Measurements from ENCODE around the gene C2orf78. TPM values are rescaled to one million over a fixed set of nuclear protein-coding genes. Genes with fewer than 3 reads are reported as not detected.
A peak's percentile ranks its signal among the peaks of the same experiment; 100 is the strongest.

The C2orf78 gene
- polyA plus RNA-seq, 4 donors = not detected

DNA sequence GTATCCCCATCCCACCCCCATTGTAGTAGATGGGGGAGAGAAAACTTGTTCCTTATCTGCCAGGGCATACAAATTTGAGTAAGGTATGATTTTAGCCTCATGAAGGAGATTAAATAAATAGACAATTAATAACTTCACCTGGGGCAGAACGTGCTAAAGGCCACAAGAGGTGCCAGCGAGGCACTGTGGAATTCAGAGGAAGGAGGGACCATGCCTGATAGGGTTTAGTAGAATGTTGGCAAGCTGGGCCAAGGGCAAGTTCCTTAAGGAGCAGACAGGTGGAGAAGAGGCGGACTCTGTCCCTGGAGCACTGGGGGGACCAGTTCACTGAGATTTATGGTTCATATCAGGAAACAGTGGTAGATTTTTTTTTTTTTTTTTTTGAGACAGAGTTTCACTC is 67.3 kb downstream of the C2orf78 start:
- no peak overlapping the region for H3K4me3 ChIP-seq (ENCODE audit: low read depth in 1 of 3, low read length in 3 of 3)
- 19 to 58% (median 29%) methylated on average over 3 of the region's 3 CpGs for WGBS, 3 donors
- FAIRE-seq = no peak
- H3K9me3 ChIP-seq (ENCODE audit: control insufficient read depth in 2 of 2, insufficient read depth in 1 of 2, low read depth in 1 of 2, low read length in 1 of 2) = no peaks in the 10 kb centered on the region
- peaks cover 0 to 5% (median 0%) of the 10 kb centered on the region in 3 donors for H3K4me1 ChIP-seq (ENCODE audit: control insufficient read depth in 3 of 3, insufficient read depth in 2 of 3, low read depth in 1 of 3, low read length in 2 of 3)
- peak; percentile 84 to 95 for DNase-seq
- H3K27ac ChIP-seq (ENCODE audit: low read depth in 1 of 3, low read length in 2 of 3) = peak overlapping the region in 1 of 3 donors; percentile 44
- H3K36me3 ChIP-seq (ENCODE audit: control insufficient read depth in 3 of 3, insufficient read depth in 2 of 3, low read depth in 1 of 3, low read length in 3 of 3) = peaks cover 32 to 47% (median 41%) of the 10 kb centered on the region in 3 donors
- no peaks in the 10 kb centered on the region for H3K27me3 ChIP-seq (ENCODE audit: control insufficient read depth in 3 of 3, insufficient read depth in 3 of 3, low read length in 3 of 3)

DNA sequence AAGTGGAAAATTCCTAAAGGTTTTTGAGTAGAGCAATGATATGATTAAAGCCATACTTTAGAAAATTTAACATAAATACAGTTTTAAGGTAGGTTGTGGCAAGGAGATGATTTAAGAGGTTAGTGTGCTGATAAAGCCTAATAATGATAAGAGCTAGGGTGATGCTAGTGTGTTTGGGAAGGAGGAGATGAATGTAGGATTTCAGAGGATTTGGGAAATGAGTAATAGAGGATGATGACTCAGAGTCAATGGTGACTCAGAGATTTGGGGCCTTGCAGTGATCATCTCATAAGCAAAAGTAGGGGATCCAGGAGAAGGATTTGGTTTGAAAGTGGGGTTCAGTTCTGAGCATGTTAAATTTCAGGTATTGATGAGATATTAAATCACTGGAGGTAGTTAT is 68.0 kb downstream of the C2orf78 start:
- no peaks in the 10 kb centered on the region for H3K9me3 ChIP-seq (ENCODE audit: control insufficient read depth in 2 of 2, insufficient read depth in 1 of 2, low read depth in 1 of 2, low read length in 1 of 2)
- DNase-seq (no peak), FAIRE-seq (no peak)
- H3K27ac ChIP-seq (ENCODE audit: low read depth in 1 of 3, low read length in 2 of 3) = no peak overlapping the region
- H3K4me1 ChIP-seq (ENCODE audit: control insufficient read depth in 3 of 3, insufficient read depth in 2 of 3, low read depth in 1 of 3, low read length in 2 of 3) = peaks cover 0 to 5% (median 0%) of the 10 kb centered on the region in 3 donors
- no peaks in the 10 kb centered on the region for H3K27me3 ChIP-seq (ENCODE audit: control insufficient read depth in 3 of 3, insufficient read depth in 3 of 3, low read length in 3 of 3)
- no peak overlapping the region for H3K4me3 ChIP-seq (ENCODE audit: low read depth in 1 of 3, low read length in 3 of 3)
- peaks cover 35 to 43% (median 42%) of the 10 kb centered on the region in 3 donors for H3K36me3 ChIP-seq (ENCODE audit: control insufficient read depth in 3 of 3, insufficient read depth in 2 of 3, low read depth in 1 of 3, low read length in 3 of 3)

DNA sequence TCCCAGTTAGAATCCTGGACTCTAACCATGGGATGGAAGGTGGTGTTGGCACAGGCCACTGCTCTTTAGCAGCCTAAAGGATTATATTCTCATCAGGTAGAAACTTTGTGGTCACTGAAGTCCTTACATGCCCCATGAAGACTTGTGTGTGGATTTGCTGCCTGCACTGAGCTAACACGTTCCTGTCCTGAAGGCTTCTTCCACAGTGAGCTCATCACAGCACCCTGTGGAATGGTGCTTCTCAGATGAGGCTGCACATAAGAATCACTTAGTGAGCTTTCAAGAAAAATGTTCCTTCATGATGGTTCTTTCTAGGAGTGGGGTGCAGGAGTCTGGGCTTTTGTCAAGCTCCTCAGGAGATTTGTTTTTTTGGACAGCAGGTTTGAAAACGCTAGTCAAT is 71.5 kb downstream of the C2orf78 start:
- FAIRE-seq = no peak
- H3K36me3 ChIP-seq (ENCODE audit: control insufficient read depth in 3 of 3, insufficient read depth in 2 of 3, low read depth in 1 of 3, low read length in 3 of 3) = peaks cover 22 to 37% (median 31%) of the 10 kb centered on the region in 3 donors
- WGBS, 3 donors = 87 to 95% (median 92%) methylated on average over 2 of the region's 2 CpGs

DNA sequence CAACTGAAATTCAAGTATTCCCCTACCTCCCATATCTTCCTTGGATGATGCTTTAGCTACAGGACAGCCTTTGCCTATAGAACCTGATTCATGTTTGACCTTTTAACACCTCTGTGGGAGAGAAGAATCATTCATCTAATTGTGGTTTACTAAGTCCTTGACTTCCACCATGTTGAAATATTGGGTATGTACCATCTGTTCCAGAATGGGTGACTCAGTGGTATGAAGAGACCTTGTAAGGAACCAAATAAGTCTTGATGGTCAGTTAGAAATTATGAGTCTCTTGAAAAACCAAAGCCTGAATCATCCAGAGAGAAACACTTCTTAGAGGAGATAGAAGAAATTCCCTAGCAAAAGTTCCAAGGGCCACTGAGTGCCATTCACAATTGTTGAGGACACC is 72.2 kb downstream of the C2orf78 start:
- H3K27ac ChIP-seq (ENCODE audit: low read depth in 1 of 3, low read length in 2 of 3) = no peak overlapping the region
- H3K4me3 ChIP-seq (ENCODE audit: low read depth in 1 of 3, low read length in 3 of 3) = no peak overlapping the region
- DNase-seq (no peak), FAIRE-seq (no peak)
- peaks cover 20 to 36% (median 36%) of the 10 kb centered on the region in 3 donors for H3K36me3 ChIP-seq (ENCODE audit: control insufficient read depth in 3 of 3, insufficient read depth in 2 of 3, low read depth in 1 of 3, low read length in 3 of 3)
- H3K4me1 ChIP-seq (ENCODE audit: control insufficient read depth in 3 of 3, insufficient read depth in 2 of 3, low read depth in 1 of 3, low read length in 2 of 3) = peaks cover 0 to 1% (median 0%) of the 10 kb centered on the region in 3 donors
- no peaks in the 10 kb centered on the region for H3K27me3 ChIP-seq (ENCODE audit: control insufficient read depth in 3 of 3, insufficient read depth in 3 of 3, low read length in 3 of 3)
- no peaks in the 10 kb centered on the region for H3K9me3 ChIP-seq (ENCODE audit: control insufficient read depth in 2 of 2, insufficient read depth in 1 of 2, low read depth in 1 of 2, low read length in 1 of 2)

More for the DNA sequence above, 71.5 kb downstream of the C2orf78 start:
- no peak for DNase-seq
- Histone ChIP-seq H3K4me1 (ENCODE audit: control insufficient read depth in 3 of 3, insufficient read depth in 2 of 3, low read depth in 1 of 3, low read length in 2 of 3) (peaks cover 0 to 5% (median 0%) of the 10 kb centered on the region in 3 donors), H3K27ac (ENCODE audit: low read depth in 1 of 3, low read length in 2 of 3) (no peak overlapping the region), H3K27me3 (ENCODE audit: control insufficient read depth in 3 of 3, insufficient read depth in 3 of 3, low read length in 3 of 3) (no peaks in the 10 kb centered on the region), H3K9me3 (ENCODE audit: control insufficient read depth in 2 of 2, insufficient read depth in 1 of 2, low read depth in 1 of 2, low read length in 1 of 2) (no peaks in the 10 kb centered on the region), H3K4me3 (ENCODE audit: low read depth in 1 of 3, low read length in 3 of 3) (no peak overlapping the region)

DNA sequence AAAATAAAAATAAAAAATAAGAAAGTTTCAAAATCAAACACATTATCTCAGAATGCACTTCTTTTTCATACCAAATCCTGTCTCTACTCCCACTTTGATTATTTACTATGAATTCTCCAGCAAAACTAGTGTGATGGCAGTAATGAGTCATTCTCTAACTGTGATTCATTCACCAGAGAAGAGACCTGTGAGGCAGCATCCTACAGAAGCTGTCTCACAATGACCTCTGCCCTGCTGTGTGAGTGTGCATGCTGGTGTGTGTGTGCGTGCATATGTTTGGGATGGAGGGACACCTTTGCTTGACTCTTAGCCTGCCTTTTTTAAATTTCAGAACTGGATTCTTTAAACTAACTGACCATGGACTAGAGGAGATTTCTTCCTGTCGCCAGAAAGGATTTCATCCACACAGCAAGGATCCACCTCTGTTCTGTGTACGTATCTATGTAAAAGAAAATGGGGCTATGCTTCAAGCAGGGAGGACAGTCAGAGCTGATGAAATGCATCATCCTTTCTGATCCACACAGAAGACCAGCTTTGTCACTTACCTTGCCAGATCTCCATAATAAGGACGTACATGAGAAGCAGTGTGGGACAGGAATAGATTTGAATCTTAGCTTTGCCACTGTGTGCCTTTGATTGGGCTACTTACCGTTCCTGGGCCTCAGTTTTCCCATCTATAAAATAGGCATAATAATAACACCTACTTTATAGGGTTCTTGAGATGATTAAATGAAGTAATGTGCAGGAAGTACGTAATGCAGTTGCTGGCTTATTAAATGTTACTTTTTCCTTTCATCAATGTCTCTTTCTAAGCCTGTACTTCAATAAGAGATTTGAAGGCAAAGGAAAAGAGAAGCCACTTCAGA is 76.0 kb downstream of the C2orf78 start:
- FAIRE-seq (no peak), DNase-seq (no peak)
- 85 to 91% (median 90%) methylated on average over 6 of the region's 6 CpGs for WGBS, 3 donors

DNA sequence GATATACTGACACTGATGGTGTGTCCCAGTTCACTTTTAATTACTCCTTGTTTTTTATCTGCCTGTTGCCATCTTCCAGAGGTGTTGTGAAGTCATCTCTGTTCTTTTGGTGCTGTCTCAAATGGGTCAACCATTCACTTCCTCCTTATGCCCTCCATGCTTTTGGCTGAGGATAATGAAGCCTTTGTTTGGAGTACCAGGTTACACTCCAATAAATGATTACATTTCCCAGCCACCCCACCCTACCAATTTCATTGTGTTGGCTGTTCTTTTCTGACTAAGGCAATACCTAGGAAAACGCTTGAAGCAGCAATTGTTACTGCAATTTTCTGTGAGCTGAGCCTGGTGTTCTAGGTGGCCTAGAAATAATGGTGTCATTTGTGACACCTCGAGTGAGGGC is 79.0 kb downstream of the C2orf78 start:
- H3K27ac ChIP-seq (ENCODE audit: low read depth in 1 of 3, low read length in 2 of 3) = no peak overlapping the region
- H3K4me1 ChIP-seq (ENCODE audit: control insufficient read depth in 3 of 3, insufficient read depth in 2 of 3, low read depth in 1 of 3, low read length in 2 of 3) = no peaks in the 10 kb centered on the region
- FAIRE-seq (no peak), DNase-seq (no peak)
- H3K27me3 ChIP-seq (ENCODE audit: control insufficient read depth in 3 of 3, insufficient read depth in 3 of 3, low read length in 3 of 3) = no peaks in the 10 kb centered on the region
- H3K4me3 ChIP-seq (ENCODE audit: low read depth in 1 of 3, low read length in 3 of 3) = no peak overlapping the region
- peaks cover 9 to 30% (median 26%) of the 10 kb centered on the region in 3 donors for H3K36me3 ChIP-seq (ENCODE audit: control insufficient read depth in 3 of 3, insufficient read depth in 2 of 3, low read depth in 1 of 3, low read length in 3 of 3)
- WGBS, 3 donors = 12 to 70% (median 49%) methylated on average over 2 of the region's 2 CpGs
- H3K9me3 ChIP-seq (ENCODE audit: control insufficient read depth in 2 of 2, insufficient read depth in 1 of 2, low read depth in 1 of 2, low read length in 1 of 2) = no peaks in the 10 kb centered on the region

More for the DNA sequence above, 76.0 kb downstream of the C2orf78 start:
- no peaks in the 10 kb centered on the region for H3K4me1 ChIP-seq (ENCODE audit: control insufficient read depth in 3 of 3, insufficient read depth in 2 of 3, low read depth in 1 of 3, low read length in 2 of 3)
- H3K27ac ChIP-seq (ENCODE audit: low read depth in 1 of 3, low read length in 2 of 3) = no peak overlapping the region
- no peaks in the 10 kb centered on the region for H3K27me3 ChIP-seq (ENCODE audit: control insufficient read depth in 3 of 3, insufficient read depth in 3 of 3, low read length in 3 of 3)
- H3K4me3 ChIP-seq (ENCODE audit: low read depth in 1 of 3, low read length in 3 of 3) = no peak overlapping the region
- peaks cover 15 to 34% (median 34%) of the 10 kb centered on the region in 3 donors for H3K36me3 ChIP-seq (ENCODE audit: control insufficient read depth in 3 of 3, insufficient read depth in 2 of 3, low read depth in 1 of 3, low read length in 3 of 3)
- no peaks in the 10 kb centered on the region for H3K9me3 ChIP-seq (ENCODE audit: control insufficient read depth in 2 of 2, insufficient read depth in 1 of 2, low read depth in 1 of 2, low read length in 1 of 2)

Other genes with a start within 250 kb of the C2orf78 start
- gene NAT8, start 141.8 kb upstream of the C2orf78 start, polyA plus RNA-seq = 1 to 10 TPM in 1 of 4 donors, under 1 TPM in 1, not detected in 2; 0.10 to 1.2 TPM
- 100 to 1,000 TPM in 1 of 4 donors, 10 to 100 TPM in 3; 59.0 to 110 (median 69.4) TPM for gene TPRKB, start 46.8 kb upstream of the C2orf78 start, polyA plus RNA-seq
- 10 to 100 TPM; 14.9 to 31.3 (median 21.1) TPM for gene DUSP11, start 4.1 kb upstream of the C2orf78 start, polyA plus RNA-seq
- 10 to 100 TPM; 30.3 to 51.4 (median 40.1) TPM for gene STAMBP, start 44.8 kb downstream of the C2orf78 start, polyA plus RNA-seq
- 100 to 1,000 TPM in 1 of 4 donors, 10 to 100 TPM in 2, 1 to 10 TPM in 1; 2.0 to 108 (median 42.5) TPM for gene ACTG2, start 108.8 kb downstream of the C2orf78 start, polyA plus RNA-seq
- 100 to 1,000 TPM in 1 of 4 donors, 10 to 100 TPM in 3; 52.5 to 107 (median 86.3) TPM for gene DGUOK, start 142.7 kb downstream of the C2orf78 start, polyA plus RNA-seq
- 10 to 100 TPM in 1 of 4 donors, 1 to 10 TPM in 3; 2.7 to 19.3 (median 6.2) TPM for gene TET3, start 200.7 kb downstream of the C2orf78 start, polyA plus RNA-seq

Measured in small intestine (tissue), 7 donors.